K562 treated with DMSO at 1 percent for 12 hours (cell line): ENCODE results near the gene ZNF835. TPM values are rescaled to one million over a fixed set of nuclear protein-coding genes. Genes with fewer than 3 reads are reported as not detected.

Experiments used
- total RNA-seq: library from RNA; unstranded; fragments of 300-600 nt; gene quantifications from 2 replicates; pipeline ENCODE4 v1.2.3, GENCODE V29; 2022; ENCODE audit not compliant: insufficient read depth

ZNF835 gene
- total RNA-seq, result not detected in 2 replicates

DNA sequence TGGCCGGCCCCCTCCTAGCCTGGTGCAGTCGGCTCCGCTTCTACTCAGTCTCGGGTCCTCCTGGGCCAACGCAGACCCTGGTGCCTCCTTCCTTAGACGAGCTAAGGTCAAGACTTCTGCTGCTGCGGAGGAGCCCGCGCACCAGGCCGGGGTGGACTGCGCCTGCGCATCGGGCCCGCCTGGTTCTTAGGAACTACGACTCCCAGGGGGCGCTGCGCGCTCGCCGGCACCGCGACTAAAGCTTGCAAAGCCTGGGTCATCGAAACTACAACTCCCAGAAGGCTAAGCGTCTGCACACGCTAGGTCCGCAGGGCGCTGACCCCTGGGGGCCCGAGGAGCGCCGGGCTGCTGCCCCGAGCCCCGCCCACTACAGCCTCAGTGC lies at the start of gene ZNF835:
Gene ZNF835, minus strand, starts transcription at position 145 of the 382 bp plus-strand sequence. CDS start 6,559 bp downstream, outside the sequence.

DNA sequence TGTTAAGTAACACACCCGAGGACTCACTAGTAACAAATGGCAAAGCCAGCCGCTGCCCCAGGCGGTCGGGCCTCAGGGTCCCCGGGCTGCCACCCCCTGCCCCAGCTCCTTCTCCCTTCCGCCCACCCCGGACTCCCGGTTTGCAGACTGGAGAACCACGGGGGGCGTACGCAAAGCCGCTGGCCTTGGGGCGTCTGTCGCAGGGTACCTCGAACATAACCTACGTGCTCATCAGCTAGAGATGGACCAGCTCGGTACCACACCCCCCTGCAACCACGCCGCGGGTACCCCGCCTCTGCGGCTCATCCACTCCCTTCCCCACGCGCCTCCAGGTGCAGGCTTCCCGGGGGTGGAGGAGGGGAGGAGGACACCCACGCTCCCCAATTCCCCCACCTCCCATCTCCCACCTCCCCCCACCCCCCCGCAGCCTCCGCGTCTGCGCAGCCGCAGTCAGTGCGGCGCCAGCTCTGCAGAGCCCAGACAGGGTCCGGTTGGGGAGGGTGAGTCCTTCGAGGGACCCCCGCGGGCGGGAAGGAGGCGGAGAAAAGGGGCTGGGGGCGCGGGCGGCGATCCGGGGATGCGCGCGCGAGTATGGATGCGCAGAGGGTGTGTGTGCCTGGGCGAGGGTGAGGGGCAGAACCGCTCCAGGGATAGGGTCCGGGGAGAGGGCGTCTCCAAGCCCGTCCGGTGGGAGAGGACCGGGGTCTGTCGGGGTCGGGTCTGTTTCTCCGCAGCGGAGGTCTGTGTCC lies 28.7 kb downstream of the ZNF835 start, which contains the start of gene SMIM17:
Gene SMIM17, plus strand, starts transcription at position 449 of the 749 bp plus-strand sequence. CDS start 2,509 bp downstream, outside the sequence.

Other genes with a start within 250 kb of the ZNF835 start
- not detected in 2 replicates for gene ZNF667, start 194.4 kb downstream of the ZNF835 start, total RNA-seq
- not detected in 2 replicates for gene ZNF471, start 163.9 kb downstream of the ZNF835 start, total RNA-seq
- not detected in 2 replicates for gene ZFP28, start 132.8 kb downstream of the ZNF835 start, total RNA-seq
- gene ZNF470, start 104.3 kb downstream of the ZNF835 start, total RNA-seq, result not detected in 2 replicates
- gene ZNF71, start 76.5 kb downstream of the ZNF835 start, total RNA-seq, result 0.10 TPM in 1 of 2 replicates, not detected in the other
- gene SMIM17, start 28.6 kb downstream of the ZNF835 start, total RNA-seq, result not detected in 2 replicates
- not detected in 2 replicates for gene PEG3, start 169.0 kb upstream of the ZNF835 start, total RNA-seq
- gene ZIM2, start 169.0 kb upstream of the ZNF835 start, total RNA-seq, result not detected in 2 replicates